Duodenal mucosa (tissue), 2 donors: ENCODE results near the gene ULK4.
"Not testable (repeated sequence)": the region's sequence is repeated elsewhere in the genome, so short reads cannot be mapped to it uniquely, and the experiment has no call there.

Experiments used
- H3K27ac ChIP-seq: one replicate; pipeline ENCODE4 v1.7.0; 2013; ENCODE audit warnings: low read depth, low read length
- H3K27me3 ChIP-seq, 2 donors: one replicate each; pipeline ENCODE4 v1.7.0; 2013; ENCODE audit warnings: low read length in 2 of 2, control low read depth in 1 of 2; ENCODE audit not compliant: insufficient read depth in 2 of 2, control insufficient read depth in 1 of 2
- H3K36me3 ChIP-seq, 2 donors: one replicate each; pipeline ENCODE4 v1.7.0; 2013; ENCODE audit warnings: low read length in 2 of 2, control low read depth in 1 of 2; ENCODE audit not compliant: insufficient read depth in 2 of 2, control insufficient read depth in 1 of 2
- H3K4me1 ChIP-seq, 2 donors: one replicate each; pipeline ENCODE4 v1.7.0; 2013; ENCODE audit warnings: low read length in 2 of 2, control low read depth in 1 of 2; ENCODE audit not compliant: insufficient read depth in 2 of 2, control insufficient read depth in 1 of 2
- H3K4me3 ChIP-seq, 2 donors: one replicate each; pipeline ENCODE4 v1.7.0; 2013; ENCODE audit warnings: low read length in 2 of 2, low read depth in 1 of 2
- H3K9ac ChIP-seq, 2 donors: one replicate each; pipeline ENCODE4 v1.7.0; 2013; ENCODE audit warnings: low read length in 2 of 2, low read depth in 1 of 2
- H3K9me3 ChIP-seq, 2 donors: one replicate each; pipeline ENCODE4 v1.7.0; 2013; ENCODE audit warnings: low read length in 2 of 2, control low read depth in 1 of 2; ENCODE audit not compliant: control insufficient read depth in 1 of 2

ULK4 gene

DNA sequence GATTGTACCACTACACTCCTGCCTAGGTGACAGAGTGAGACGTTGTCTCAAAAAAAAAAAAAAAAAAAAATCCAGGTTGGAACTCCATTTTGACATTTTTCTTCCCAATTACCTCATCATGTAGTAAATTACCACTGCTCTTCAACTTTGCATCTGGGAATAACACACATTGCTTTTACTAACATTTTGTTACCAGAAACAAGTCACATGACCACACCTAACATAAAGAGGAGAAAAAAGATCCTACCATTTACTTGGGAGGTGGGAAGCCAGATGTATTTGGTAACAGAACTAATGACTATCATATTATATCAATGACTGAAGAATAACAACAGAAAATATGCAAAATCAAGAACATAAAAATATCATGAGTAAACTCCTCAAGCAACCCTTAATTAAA lies 49.6 kb downstream of the ULK4 start:
- H3K36me3 ChIP-seq = no peaks in the 10 kb centered on the region
- no peak overlapping the region for H3K9ac ChIP-seq
- H3K27ac ChIP-seq = no peak overlapping the region
- H3K27me3 ChIP-seq = no peaks in the 10 kb centered on the region
- no peak overlapping the region for H3K4me3 ChIP-seq
- no peaks in the 10 kb centered on the region for H3K4me1 ChIP-seq
- no peaks in the 10 kb centered on the region for H3K9me3 ChIP-seq

DNA sequence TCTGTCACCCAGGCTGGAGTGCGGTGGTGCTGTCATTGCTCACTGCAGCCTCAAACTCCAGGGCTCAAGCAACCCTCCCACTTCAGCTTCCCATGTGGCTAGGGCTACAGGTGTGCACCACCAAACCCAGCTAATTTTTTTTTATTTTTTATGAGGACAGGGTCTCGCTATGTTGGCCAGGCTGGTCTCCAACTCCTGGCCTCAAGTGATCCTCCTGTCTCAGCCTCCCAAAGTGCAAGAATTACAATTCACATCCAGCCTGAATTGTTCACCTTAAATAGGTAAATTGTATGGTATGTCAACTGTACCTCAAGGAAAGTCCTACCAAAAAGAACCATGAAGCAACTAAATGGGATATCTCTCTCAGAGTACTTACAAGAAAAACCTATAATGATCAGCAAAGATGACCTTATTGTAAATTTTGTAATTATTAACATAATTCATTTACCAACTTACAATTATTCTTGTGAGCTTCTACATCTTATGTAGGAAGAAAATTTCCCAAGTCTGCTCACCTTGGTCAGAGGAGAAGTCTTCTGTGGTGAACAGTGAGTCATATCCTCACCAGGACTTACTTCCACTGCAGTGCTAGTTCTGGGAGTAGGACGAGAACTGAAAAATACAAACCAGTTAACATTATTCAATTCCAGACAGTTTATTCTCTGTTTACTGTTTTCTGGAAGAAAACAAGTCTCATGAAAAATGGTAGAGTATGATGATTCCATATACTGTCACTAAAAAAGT lies 54.4 kb downstream of the ULK4 start:
- Histone ChIP-seq H3K9ac (no peak overlapping the region), H3K9me3 (no peaks in the 10 kb centered on the region), H3K36me3 (no peaks in the 10 kb centered on the region), H3K4me3 (no peak overlapping the region), H3K27me3 (no peaks in the 10 kb centered on the region), H3K27ac (no peak overlapping the region), H3K4me1 (no peaks in the 10 kb centered on the region)

DNA sequence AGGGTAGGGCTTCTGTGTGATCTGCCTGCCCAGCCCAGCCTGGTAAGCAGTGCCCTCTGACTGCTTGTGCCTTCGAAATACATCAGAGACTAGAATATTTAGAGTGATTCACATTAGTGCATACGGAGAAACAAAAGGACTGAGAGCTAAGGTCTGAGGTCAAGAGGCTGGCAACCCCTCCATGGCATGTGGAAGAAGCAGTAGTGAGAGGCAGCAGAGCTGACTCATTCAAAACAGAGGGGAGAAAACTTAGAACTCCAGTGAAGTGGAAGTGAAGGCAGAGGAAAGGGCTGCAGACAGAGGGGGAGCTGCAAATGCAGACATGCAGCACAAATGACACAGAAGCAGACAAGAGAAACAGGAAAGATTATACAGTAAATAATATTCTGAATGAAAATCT lies 61.6 kb downstream of the ULK4 start:
- no peak overlapping the region for H3K9ac ChIP-seq
- H3K36me3 ChIP-seq = peaks cover 0 to 4% of the 10 kb centered on the region in 2 donors
- no peaks in the 10 kb centered on the region for H3K4me1 ChIP-seq
- no peak overlapping the region for H3K27ac ChIP-seq
- no peak overlapping the region for H3K4me3 ChIP-seq
- no peaks in the 10 kb centered on the region for H3K9me3 ChIP-seq
- H3K27me3 ChIP-seq = no peaks in the 10 kb centered on the region

DNA sequence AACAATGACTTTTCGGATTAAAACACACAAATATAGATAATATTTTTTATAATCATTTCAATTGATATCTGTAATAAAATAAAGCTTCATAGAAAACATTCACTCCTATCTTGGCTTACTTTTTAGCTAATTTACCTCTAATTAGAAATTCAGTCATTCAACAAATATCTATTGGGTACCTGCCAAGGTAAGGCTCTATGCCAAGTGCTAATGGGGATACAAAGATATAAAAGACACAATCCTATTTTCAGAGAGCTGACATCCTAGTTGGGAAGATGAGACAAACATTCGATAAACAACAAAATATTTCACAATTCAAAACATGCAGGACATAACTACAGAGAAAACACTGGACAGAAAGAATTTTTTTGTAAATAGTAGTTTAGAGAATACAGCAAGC lies 63.3 kb downstream of the ULK4 start:
- H3K4me3 ChIP-seq = no peak overlapping the region
- no peaks in the 10 kb centered on the region for H3K9me3 ChIP-seq
- no peak overlapping the region for H3K27ac ChIP-seq
- H3K27me3 ChIP-seq = no peaks in the 10 kb centered on the region
- no peak overlapping the region for H3K9ac ChIP-seq
- peaks cover 0 to 4% of the 10 kb centered on the region in 2 donors for H3K36me3 ChIP-seq
- no peaks in the 10 kb centered on the region for H3K4me1 ChIP-seq

DNA sequence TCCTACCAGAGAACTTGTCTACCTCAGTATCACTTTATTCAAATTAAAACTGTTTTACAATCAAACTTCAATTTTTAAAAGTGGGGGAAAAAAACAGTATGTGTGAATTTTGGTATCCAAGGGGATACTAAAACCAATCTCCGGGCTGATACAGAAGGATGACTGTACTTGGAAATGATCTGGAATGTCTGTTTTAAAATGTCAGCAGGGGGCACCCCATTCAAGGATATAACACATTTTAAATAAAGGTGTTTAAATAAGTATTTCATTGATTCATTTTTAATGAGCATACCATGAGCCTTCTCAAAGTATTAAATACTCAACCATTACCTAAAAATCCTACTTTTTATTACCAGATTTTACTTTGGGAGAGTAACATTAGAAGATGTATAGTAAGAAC lies 67.9 kb downstream of the ULK4 start:
- Histone ChIP-seq H3K4me1 (no peaks in the 10 kb centered on the region), H3K9ac (no peak overlapping the region), H3K4me3 (no peak overlapping the region), H3K9me3 (no peaks in the 10 kb centered on the region), H3K36me3 (no peaks in the 10 kb centered on the region), H3K27ac (no peak overlapping the region), H3K27me3 (no peaks in the 10 kb centered on the region)

DNA sequence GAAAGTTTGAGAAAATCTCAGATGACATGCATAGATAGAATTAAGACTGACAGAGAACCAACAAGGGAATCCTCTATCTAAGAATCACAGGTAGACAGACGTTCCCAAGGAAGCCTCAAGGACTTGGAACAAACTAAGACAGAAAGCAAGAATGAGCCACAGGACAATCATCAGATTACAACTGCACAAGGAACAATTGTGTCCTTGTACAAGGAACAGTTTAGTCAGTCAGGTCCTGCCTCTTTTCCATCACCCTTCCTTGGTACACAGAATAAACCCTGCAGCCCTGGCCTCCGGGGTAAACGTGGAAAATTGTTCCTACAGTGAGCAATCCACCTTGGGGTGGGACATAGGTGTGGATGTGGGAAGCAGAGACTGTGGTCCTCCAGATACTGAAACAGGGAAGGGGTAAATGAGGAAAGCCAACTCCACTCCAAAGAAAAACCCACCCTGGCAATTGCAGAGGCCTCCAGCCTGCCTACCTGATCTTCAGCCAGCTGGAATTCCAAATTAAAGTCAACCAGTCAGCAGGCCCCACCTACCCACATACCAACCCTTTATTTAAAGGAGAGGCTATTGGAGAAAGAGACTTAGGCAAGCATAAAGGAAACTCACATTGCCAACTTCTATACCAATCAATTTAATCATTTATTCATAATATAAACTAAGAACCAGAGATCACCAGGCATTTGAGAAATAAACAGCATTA lies 73.4 kb downstream of the ULK4 start:
- H3K27ac ChIP-seq = no peak overlapping the region
- no peaks in the 10 kb centered on the region for H3K27me3 ChIP-seq
- H3K36me3 ChIP-seq = no peaks in the 10 kb centered on the region
- no peak overlapping the region for H3K4me3 ChIP-seq
- no peaks in the 10 kb centered on the region for H3K4me1 ChIP-seq
- no peaks in the 10 kb centered on the region for H3K9me3 ChIP-seq
- no peak overlapping the region for H3K9ac ChIP-seq

DNA sequence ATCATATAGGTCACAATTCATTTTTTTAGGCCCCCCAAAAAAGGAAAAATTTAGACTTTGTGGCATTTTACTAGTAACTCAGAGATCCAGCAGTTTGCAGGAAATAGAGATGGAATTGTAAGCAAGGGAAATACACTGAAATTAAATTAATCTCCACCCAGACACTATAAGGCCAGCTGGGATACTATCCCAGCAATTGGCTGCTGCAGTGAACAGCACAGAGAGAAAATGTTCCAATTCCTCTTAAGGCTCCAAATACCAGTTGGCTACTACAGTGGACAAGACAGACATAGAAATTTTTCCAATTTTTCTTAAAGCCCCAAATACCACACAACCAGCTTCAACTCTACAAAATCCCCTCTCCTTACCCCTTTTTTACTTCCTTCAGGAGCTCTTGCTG lies 78.9 kb downstream of the ULK4 start:
- H3K27me3 ChIP-seq = no peaks in the 10 kb centered on the region

DNA sequence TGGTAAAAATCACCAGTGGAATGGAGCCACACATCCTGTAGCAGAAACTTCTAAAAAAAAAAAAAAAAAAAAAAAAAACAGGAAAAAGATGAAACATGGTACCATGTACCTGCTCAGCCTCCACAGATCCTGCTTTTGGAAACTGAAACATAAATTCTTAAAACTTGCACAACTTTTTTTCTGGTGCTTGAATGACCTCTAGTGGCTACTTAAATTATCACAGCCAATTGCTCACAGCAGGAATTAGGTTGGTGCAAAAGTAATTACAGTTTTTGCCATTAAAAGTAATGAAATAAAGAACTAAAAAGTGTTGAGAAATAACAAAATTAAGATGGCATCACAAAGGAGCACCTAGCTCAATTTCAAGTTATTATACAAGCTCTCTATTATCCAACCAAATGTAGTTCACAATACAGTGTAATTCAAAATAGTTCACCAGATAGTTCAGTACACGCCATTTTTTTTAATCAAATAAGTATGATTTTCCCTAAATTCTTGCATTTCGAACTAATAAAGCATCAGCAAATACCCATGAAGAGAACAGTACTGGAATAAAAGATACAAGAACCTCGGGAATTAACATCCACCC lies 80.6 kb downstream of the ULK4 start:
- Histone ChIP-seq H3K9me3 (no peaks in the 10 kb centered on the region), H3K4me1 (no peaks in the 10 kb centered on the region), H3K36me3 (no peaks in the 10 kb centered on the region), H3K27me3 (no peaks in the 10 kb centered on the region), H3K4me3 (no peak overlapping the region), H3K27ac (no peak overlapping the region), H3K9ac (no peak overlapping the region)

More for the DNA sequence above, 78.9 kb downstream of the ULK4 start:
- Histone ChIP-seq H3K27ac (no peak overlapping the region), H3K9me3 (no peaks in the 10 kb centered on the region), H3K4me1 (no peaks in the 10 kb centered on the region), H3K36me3 (no peaks in the 10 kb centered on the region), H3K4me3 (no peak overlapping the region), H3K9ac (no peak overlapping the region)

DNA sequence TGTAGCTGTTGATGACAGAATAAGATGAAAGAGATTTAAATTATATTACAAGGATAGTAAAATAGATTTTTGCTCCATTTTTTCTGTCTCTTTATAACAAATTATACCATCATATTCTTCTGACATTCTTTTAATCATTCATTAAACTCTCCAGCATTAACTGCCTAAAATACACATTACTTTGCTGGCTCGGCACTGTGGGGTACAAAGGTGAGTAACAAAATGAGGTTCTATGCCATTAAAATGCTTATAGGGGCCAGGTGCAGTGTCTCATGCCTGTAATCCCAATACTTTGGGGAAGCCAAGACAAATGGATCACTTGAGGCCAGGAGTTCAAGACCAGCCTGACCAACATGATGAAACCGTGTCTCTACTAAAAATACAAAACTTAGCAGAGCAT lies 81.5 kb downstream of the ULK4 start:
- H3K27me3 ChIP-seq = no peaks in the 10 kb centered on the region
- H3K27ac ChIP-seq = no peak overlapping the region
- H3K4me3 ChIP-seq = no peak overlapping the region
- H3K9me3 ChIP-seq = no peaks in the 10 kb centered on the region
- H3K9ac ChIP-seq = no peak overlapping the region
- no peaks in the 10 kb centered on the region for H3K4me1 ChIP-seq
- H3K36me3 ChIP-seq = no peaks in the 10 kb centered on the region

DNA sequence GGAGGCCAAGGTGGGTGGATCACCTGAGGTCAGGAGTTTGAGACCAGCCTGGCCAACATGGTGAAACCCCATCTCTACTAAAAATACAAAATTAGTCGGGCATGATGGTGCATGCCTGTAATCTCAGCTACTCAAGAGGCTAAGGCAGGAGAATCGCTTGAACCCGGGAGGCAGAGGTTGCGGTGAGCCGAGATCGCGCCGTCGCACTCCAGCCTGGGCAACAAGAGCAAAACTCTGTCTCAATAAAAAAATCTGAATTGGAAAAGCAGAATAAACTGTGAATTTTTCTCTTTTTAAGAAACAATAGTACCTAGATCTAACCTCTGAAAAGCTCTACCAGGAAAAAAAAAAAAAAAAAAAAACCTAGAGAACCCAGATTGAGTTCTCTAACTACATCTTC lies 84.2 kb downstream of the ULK4 start:
- H3K4me1 ChIP-seq, H3K27ac ChIP-seq, H3K4me3 ChIP-seq, H3K27me3 ChIP-seq, H3K36me3 ChIP-seq, H3K9me3 ChIP-seq, H3K9ac ChIP-seq: not testable (repeated sequence)
